Stomach (tissue), 4 donors: Measurements from ENCODE around the gene TRABD2B.

Experiments used
- CTCF ChIP-seq, 7 experiments: fragments of 450-650 bp in 4 of 7; fragments of 200-600 bp in 3 of 7; sonication (generic) in 3 of 7; IDR thresholded peaks; one replicate each; pipeline ENCODE4 v1.5.1; 2016 to 2019; ENCODE audit warnings: antibody characterized with exemption in 7 of 7, control low read depth in 2 of 7, mild to moderate bottlenecking in 1 of 7
- EP300 ChIP-seq: sonication (generic); formaldehyde crosslinking; IDR thresholded peaks from one replicate; pipeline ENCODE4 v1.6.1; 2017; ENCODE audit warnings: antibody characterized with exemption
- POLR2A ChIP-seq, 4 donors: fragments of 450-650 bp; IDR thresholded peaks; one replicate each; pipeline ENCODE4 v1.6.1; 2016; ENCODE audit warnings: antibody characterized with exemption in 4 of 4, control low read depth in 2 of 4, mild to moderate bottlenecking in 1 of 4, moderate library complexity in 1 of 4

GRCh38 chr1:47881505-47882442, 115.4 kb downstream of the TRABD2B start:
- no peak for TF ChIP-seq CTCF (IDR thresholded peaks at IDR 0.05)
- no peak for TF ChIP-seq POLR2A (IDR thresholded peaks at IDR 0.05)
- TF ChIP-seq EP300 = no peak
